Ovary (tissue), 3 donors: Measurements from ENCODE around the gene PUSL1.

Experiments
- EP300 ChIP-seq: sonication (generic); formaldehyde crosslinking; IDR thresholded peaks from one replicate; pipeline ENCODE4 v1.6.1; 2017; ENCODE audit warnings: antibody characterized with exemption
- POLR2A ChIP-seq: fragments of 450-650 bp; IDR thresholded peaks from one replicate; pipeline ENCODE4 v1.6.1; 2017; ENCODE audit warnings: antibody characterized with exemption, mild to moderate bottlenecking, moderate library complexity
- TF ChIP-seq, protein P1 (sequence below), 3 donors: fragments of 450-650 bp in 2 of 3; fragments of 200-600 bp in 1 of 3; IDR thresholded peaks; one replicate each; pipeline versions ENCODE4 v1.5.1 to v1.8.0; 2016 to 2022; ENCODE audit warnings: antibody characterized with exemption in 3 of 3, mild to moderate bottlenecking in 1 of 3
- donor health status: DM: no; HTN: no; CAD: no.

DNA sequence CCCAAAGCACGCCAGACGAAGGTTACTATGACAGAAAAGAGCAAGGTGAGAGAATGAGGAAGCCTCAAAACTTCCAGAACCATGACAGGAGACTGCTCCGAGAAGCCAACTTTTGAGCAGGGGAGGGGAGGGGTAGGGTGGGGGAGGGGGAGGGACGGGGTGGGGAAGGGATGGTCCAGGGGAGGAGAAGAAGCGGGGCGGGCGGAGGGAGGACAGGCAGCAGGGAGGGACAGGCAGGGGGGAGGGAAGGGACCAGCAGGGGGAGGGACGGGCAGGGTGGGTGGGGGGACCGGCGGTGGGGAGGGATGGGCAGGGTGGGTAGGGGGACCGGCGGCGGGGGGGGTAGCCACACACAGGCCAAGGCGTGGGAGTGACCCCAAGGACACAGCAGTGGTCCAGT, 14.0 kb downstream of the PUSL1 start:
- TF ChIP-seq, protein P1, sequence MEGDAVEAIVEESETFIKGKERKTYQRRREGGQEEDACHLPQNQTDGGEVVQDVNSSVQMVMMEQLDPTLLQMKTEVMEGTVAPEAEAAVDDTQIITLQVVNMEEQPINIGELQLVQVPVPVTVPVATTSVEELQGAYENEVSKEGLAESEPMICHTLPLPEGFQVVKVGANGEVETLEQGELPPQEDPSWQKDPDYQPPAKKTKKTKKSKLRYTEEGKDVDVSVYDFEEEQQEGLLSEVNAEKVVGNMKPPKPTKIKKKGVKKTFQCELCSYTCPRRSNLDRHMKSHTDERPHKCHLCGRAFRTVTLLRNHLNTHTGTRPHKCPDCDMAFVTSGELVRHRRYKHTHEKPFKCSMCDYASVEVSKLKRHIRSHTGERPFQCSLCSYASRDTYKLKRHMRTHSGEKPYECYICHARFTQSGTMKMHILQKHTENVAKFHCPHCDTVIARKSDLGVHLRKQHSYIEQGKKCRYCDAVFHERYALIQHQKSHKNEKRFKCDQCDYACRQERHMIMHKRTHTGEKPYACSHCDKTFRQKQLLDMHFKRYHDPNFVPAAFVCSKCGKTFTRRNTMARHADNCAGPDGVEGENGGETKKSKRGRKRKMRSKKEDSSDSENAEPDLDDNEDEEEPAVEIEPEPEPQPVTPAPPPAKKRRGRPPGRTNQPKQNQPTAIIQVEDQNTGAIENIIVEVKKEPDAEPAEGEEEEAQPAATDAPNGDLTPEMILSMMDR (IDR thresholded peaks at IDR 0.05) = no peak
- TF ChIP-seq EP300 (no peak), POLR2A (no peak)
